LoVo (cell line): Measurements from ENCODE around the gene DNAH10.
A peak's percentile ranks its signal among the peaks of the same experiment; 100 is the strongest.

ENCODE experiments used
- DNase-seq: peaks from one replicate; pipeline ENCODE4 v3.0.0-alpha.2; 2016; ENCODE audit warnings: low spot score

Gene DNAH10

DNA sequence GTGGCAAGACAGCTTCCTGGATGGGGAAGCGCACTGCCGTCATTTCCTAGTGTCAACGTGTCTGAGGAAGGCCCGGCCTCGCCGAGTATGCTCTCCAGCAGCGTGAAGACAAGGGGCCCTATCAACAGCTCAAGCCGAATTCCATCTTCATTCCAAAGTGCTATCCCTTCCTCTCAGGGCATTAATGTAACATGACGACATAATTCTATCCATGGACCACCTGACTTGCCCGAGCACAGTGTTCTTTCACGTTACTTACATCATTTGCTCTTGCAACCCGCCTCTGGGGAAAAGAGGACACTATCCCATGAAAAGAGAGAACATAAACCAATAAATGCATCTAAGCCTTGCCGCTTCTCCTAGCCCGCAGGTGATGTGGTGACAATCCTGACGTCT lies 187.7 kb downstream of the DNAH10 start:
- DNase-seq, result no peak

DNA sequence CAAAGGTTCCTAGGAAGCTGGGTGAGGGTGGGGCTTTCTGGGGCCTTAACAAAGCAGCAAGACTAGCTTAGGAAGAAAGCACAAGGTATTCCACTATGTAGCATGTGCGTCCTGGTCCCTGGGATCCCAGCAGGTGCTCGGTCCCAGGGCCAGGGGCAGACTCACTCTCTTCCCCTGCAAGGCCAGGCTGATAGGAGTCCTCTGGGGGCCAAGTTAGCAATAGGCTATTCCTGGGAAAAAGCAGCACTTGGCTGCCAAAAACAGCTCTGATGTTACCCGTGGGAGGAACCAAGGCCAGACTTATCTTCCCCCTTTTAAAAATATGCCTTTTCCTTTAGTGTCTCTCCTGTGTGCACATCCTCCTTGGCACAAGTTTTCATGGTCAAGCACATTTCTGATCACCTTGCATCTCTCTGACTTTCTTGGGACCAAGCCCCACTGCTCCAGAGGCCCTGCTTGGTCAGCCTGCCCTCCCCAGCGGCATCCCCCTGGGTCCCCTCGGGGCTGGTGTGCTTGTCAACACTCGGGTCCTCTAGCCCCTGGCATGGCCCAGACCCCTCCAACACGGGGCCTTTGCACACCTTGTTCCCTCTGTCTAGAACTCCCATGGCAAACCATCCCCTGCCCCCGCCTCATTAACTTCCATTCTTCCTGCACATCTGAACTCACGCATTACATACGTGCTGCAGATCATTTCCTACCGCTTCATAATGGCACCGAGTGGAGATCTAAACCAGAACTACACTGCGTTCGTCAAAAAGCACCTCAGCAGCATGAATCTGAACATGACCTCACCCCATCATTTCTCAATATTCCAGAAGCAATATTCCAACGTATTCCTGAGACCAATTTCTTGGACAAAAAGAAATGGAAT lies 188.6 kb downstream of the DNAH10 start:
- no peak for DNase-seq

DNA sequence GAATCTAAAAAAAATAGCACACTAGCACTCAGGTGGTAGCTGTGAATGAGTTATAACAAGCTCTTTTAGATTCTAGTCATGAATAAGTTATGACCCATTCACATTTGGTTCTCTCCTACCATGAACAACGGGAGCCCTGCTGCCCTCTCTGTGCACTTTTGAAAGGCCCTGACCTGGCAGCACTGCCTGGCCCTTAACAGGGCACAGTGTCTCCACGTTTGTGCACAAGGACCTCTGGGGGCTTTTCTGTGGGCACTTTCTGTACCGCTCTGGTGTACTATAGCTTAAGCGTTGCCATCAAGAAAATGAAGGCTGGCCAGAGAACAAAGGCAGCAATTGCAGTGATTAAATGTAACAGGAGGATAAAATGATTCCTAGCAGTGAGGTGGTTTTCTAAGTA lies 189.4 kb downstream of the DNAH10 start:
- no peak for DNase-seq

DNA sequence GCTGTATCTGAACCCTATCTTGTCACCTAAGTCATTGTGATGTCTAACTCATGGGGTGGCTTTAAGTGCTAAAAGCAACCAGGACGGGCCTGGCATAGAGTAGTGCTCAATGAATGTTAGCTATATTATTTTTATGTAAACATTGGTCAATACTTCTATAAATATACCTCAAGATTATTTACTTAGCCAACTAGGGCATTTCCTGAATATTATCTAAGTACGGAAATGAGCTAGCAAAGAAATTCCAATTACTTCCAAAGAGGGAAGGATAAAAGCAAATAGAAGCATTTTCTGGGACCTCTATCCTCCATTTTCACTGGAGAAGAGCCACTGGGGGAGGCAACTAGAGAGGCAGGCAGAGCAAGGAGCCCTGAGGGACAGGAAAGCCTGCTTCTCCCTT lies 189.9 kb downstream of the DNAH10 start:
- no peak for DNase-seq

DNA sequence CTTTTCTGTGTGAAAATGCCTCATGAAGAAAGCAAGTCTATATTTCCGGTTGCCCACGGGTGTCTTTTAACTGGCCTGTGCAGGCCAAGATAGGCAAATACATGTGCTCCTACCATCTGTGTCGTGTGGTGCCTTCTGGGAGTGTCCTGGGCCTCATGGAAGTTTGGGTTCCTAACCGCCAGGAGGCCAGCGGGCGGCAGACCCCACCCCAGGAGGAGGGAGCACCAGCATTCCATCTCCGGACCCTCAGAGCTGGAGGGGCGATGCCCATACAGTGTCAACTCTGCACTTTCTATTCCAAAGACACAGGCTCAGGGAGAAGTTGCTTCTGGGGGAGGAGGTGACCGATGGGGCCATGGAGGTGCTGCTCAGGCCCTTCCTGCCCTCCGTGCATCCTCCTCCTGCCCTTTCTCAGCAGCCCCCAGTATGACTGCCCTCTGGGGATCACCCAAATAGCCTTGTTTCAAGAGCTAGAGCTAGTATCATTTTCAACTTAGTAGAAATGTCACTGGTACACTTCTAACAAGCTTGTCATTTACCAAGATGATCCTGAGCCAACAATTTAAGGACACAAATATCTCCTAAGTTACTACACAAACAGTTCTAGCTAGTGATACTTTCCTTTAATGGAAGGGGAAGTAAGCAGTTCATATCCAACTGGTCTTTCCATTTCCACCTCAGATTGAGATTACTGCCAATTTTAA lies 192.7 kb downstream of the DNAH10 start:
- no peak for DNase-seq

DNA sequence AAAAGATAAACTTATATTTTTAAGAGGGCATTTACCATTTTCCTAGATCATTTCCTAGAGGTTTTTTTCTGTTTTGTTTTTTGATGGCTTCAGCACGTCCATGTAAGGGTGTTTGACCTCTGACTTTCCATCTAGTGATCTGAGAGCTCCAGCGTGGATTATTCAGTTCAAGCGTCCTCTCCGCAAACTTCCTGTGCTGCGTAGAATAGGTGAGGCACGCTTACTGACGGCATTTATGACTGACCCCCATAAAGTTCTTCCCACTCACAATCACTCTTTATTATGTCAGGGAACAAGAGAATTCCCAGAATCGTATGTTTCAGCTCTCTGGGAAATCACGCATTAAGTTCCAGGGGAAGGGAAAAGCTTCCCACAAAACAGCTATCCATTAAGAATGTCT lies 194.1 kb downstream of the DNAH10 start:
- DNase-seq, result no peak

DNA sequence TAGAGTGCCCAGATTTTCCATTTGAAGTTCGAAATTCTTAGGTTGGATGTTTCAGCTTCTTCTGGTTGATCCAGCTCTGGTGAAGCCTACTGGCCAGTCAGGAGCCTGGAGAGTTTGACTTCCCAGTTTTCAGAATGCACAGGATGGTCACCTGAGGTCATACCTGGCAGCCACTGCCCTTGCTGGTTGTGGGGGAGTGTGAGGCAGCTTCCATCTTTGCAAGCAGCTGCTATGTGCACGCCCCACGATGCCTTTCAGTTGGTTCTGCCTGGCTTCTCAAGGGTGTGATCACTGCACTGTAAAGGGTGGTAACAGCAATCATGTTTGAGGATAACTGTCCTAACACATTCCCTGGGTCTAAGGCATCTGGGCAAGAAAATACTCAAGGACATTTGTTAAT lies 195.1 kb downstream of the DNAH10 start:
- no peak for DNase-seq

DNA sequence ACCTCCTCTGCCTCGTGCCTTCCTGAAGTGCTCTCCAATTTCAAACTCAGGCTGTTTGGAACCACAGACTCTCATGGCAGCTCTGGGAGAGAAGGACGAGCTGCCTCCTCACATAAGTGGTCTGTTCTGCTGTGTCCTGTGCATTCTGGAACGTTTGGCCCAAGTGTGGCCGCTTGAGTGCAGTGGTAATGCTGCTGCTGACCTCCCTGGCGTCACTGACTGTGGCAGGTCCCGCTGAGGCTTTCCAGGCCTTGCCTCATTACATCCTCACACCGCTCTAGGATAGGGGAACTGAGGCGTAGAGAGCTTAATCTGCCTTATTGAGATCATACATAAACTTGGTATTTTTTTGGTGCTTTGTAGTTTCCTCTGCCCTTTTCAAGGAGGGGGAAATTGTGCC lies 196.4 kb downstream of the DNAH10 start:
- no peak for DNase-seq

DNA sequence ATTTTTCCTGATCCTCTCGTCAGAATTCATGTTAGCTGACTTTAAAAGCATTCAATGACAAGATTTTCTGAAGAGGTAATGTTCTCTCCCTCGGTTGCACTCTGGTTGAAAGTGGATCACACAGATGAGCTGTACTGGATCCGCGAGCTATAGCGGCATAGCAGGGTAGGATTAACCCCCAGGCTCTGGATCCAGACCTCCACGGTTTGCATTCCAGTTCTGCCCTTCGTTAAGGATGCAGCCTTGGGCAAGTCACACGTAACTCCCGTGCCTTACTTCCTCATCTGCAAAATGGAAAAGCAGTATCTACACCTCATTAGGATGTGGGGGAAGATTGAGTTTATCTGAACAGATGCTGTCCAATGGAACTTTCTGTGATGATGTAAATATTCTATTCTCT lies 196.8 kb downstream of the DNAH10 start:
- DNase-seq, result no peak

DNA sequence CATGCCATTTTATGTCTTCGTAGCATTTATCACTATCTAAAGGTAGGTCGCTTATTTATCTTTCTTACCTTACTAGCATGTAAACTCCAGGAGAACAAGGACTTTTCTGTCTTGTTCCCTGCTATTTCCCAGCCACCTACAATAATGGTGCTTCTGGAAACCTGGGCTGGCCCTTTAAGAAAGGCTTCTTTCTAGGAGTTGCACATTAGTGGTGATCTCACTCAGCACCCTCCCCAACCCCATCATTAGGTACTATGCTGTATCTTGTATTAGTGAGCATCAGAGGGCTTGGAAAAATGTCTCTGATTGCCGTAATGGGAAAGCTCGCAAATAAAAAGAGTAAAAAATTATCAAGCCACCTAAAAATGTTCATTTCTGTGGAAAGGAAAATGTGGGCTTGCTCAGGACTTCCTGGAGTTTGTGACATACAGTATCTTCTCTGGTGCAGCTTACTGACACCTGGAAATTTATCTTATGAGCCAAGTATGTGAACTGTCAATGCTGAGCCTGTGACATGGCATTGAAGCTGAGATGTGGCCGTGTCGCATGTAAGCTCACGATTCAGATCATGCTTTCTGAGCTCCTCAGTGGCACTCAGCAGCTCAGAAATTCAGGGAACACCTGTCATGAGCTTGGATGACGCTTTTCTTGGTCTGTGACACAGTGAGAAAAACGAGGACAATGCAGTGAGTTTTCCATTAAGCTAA lies 198.1 kb downstream of the DNAH10 start:
- DNase-seq, result no peak

DNA sequence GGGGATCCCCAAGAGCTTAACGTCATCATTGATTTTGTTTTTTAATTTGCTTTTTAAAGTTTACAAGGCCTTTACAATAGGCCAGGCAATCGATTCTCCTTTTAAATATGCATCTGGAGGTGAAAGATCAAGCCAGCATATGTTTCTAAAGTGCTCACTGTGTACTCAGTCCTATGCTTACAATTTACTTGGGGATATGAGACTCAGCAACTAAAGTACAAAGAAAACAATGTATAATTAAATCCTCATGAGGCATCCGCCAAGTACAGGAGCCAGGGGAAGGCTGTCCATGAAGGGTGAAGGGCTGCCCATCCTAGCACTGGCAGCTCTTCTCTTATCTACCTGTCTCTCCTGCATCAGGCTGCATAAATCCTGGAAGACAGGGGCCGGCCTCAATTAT lies 198.8 kb downstream of the DNAH10 start:
- no peak for DNase-seq

DNA sequence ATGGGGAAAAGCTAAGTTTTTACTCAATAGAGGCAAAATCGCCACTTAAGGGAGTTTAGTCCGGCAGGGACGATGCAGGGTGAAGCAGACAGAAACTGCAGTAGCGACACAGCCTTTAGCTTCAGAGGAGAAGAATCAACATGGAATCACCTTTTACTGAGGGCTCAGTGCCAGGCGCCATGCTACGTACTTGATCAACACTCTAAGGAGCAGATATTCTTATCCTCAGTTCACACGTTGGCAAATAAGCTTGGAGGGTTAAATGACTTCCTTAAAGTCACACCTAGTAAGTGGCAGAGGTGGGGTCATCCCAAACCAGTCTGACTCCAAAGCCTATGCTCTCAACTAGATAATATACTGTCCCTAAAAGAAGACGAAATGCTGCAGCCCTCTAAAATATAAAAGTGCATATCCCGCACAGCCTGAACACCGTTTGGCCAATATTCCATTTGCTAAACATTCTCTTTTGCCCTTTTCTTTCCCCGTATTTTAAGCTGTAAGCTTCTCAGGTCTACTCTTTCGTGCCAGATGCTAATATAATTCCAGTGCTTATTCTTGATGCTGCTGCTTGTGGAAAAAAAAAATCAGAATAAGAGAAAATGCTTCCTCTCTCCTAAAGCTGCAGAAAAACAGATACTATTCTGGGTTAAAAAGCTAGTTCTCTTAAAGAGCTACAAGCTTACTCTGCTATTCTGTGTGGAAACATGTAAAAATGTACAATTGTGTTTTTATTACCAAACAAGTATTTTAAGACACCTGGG lies 199.7 kb downstream of the DNAH10 start:
- DNase-seq, result no peak

DNA sequence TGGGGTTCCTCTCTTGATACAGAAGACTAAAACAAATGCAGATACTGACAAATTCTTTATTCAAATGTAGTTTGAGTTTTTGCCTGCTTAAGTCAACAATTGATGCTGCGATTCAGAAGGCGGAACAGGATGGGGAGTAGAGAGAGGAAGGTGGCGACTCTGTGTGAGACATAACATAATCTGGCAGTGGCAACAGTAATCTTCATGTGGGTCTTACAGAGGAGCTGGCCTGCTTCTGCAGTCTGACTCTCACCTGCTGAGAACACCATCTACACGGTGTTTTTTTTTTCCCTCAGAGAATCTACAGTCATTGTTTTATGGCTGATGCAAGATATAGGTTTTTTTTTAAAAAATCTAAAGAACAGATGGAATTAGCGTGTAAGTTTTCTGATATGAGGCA lies 200.4 kb downstream of the DNAH10 start:
- DNase-seq, result no peak

DNA sequence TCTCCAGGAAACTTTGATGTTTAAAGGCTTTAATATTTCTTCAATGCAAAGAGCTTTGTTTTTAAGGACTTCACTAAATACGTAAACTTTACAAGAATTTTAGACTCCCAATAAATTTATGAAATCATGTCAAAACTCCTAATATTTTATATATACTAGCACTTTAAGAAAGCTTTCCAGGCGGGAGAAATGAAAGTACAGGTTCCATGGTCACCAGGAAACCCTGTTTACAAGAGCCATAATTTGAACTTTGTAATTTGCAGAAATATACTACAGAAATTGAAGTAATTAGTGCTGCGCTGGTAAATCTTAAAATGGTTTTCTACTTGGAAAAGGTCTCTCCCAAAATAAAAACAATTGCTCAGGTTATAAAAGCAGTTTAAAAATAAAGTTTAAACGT lies 201.7 kb downstream of the DNAH10 start:
- DNase-seq, result no peak

DNA sequence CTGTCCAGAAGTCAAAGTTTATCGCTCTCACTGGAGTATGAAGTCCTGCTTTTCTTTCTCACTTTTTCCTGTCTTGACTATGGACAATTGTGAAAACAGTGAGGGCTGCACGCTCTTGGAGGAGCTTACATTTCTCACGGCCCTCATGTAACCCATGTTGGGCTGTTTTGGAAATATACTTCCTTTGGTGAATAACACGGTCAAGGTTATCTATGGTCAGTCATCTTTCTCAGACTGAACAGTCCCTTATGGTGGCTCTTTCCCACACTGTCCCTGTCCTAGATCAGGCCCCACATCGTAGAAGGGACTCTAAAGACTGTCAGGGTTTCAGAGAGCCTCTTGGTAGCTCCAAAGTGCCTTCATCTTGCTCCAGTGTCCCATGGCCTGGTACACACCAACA lies 203.3 kb downstream of the DNAH10 start:
- DNase-seq, result no peak

DNA sequence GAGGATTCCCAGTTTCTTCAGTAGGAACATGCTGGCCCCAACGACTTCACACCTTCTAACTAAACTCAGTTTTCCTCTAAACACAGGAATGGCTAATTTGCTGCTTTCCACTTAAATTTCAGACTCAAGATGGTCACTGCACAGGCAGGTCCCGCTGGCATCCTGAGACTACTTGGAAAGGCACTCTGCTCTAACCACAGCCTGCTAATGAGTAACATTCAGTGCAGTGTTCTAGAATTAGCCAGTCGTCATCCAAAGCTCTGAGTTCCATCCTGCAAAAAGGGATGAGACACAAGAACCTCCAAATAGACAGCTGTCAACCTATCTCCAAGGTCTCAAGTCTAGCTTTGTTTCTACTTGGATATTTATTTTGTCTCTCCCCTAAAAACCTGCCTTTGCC lies 204.5 kb downstream of the DNAH10 start:
- DNase-seq, result no peak

DNA sequence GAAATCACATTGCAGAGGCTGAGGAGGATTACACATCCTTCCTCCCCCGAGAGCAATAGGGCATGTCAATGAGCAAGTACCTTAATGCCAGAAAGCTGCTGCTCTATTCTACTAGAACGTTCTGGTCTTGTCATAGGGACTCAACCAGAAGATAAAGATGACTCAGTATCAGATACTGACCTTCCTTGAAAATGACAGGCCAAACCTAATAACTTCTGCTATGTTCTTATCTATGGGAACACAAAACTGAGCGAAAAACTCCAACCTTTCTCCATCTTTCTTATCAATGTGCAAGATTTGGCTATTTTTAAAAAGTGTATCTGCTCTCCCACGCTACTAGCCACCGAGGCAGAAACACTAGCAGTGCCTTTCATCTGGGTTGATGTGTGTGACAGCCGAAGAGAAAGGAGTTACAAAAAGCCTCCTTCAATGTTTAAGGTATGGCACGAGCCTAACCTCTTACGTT lies 205.1 kb downstream of the DNAH10 start:
- DNase-seq, result no peak

DNA sequence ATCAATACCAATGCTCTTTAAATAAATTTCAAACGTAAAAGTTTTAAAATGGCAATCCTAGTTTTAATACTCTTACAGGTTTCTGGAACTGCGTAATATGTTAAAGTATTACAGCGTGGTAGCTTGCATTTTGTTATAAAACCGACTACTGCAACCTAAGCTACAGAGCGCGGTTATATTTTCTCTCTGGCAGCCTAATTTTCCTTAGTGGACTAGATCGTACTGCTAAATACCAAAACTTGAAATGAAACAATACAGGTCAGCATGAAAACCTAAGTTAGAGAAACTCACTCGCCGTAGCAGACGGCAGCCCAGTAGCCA lies 209.3 kb downstream of the DNAH10 start:
- DNase-seq, result no peak

DNA sequence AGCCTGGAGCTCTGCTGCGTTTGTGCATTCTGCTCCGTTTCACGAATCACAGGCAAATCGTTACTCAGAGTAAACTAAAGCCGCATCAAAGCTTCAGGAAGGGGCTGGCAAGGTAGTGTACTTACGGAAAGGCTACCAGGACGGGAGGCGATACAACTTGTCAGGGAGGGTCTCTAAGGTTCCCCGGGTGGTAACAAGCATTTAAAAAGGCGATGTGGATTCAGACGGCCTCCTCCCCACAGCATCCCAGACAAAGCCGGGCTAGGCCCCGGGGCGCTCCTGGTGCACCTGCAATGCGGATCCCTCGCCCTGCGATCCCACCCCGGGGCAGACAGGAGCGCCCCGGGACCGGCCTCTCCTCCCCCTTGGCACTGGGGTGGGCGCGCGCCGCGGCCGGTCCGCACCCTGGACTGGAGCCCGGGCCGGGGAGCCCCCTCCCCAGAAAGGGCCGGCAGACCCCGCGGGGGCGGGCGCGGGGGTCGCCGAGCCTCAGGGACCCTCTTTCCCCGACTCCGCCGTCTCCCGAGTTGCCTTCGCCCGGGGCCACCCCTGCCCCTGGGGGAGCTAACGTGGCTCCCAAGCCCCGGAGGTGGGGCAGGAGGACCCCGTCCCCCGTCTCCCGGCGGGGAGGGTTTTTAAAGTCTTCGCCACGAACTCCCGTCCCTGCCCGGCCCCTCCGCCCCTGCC lies 209.8 kb downstream of the DNAH10 start:
- peak; percentile 32 for DNase-seq

DNA sequence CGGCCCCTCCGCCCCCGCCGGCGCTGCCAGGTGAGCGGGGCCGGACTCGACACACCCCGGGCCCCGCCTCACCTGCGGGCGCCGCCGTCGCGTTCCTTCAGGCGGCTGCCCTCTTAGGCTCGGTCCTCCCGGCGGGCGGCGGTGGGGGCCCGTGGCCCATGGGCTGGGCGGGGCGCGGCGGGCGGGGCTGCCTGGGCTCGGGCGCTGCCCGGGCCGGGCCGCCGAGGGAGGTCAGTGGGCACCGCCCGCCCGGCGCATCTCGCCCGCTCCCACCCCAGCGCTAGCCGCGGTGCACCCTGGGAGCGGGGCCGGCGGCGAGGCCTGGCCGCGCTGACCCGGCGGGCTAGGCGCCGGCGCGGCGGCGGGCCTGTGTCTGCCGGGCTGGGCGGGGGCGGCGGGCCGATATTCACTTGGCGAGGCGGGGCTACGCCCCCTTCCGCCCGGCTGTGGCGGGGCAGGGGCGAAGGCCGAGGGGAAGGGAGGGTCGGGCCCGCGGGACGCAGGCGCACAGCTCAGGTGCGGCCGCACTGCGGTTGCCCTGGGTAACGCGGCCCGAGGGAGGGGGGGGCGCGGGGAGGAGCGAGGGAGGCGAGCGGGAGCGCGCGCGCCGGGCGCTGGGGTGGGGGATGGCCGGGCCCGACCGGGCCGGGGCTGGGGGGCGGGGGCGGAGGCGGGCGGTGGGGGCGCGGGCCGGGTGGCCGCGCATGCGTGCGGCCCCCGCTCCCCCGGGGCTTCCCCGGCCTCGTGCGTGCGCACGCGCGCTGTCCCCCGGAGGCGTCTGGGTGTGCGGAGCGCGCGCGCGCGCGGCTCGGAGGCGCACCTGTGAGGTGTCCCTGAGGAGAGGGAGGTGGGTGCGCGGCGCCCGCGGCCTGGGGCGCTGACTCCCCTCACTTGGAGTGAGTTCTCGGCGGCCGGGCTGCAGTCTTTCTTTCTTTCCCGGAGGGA lies 210.6 kb downstream of the DNAH10 start, which contains the start of the genes CCDC92 and ZNF664:
Gene CCDC92, minus strand, starts transcription at position 375 of the 945 bp plus-strand sequence. CDS start 28,526 bp downstream, outside the sequence.
Gene ZNF664, plus strand, starts transcription at position 759 of the 945 bp plus-strand sequence. CDS start 38,930 bp downstream, outside the sequence.
- peak; percentile 97 for DNase-seq
